SK-N-MC (cell line): ENCODE measurements around the gene LRRC4C.

Experiments
- EZH2 ChIP-seq: fragments of 200-600 bp; sonication (generic); IDR thresholded peaks from one replicate; pipeline ENCODE4 v1.6.1; 2017; ENCODE audit warnings: antibody characterized with exemption
- FOXP2 ChIP-seq: optimal IDR thresholded peaks from 2 replicates; pipeline ENCODE3; 2011; ENCODE audit warnings: mild to moderate bottlenecking, moderate library complexity; ENCODE audit not compliant: insufficient read depth; ENCODE audit errors: extremely low read length, control extremely low read depth
- POLR2AphosphoS5 ChIP-seq: IDR thresholded peaks from 2 replicates; pipeline ENCODE4 v1.6.1; 2012; ENCODE audit warnings: mild to moderate bottlenecking, low read depth, low read length, borderline replicate concordance

- TF ChIP-seq POLR2AphosphoS5 = no peak
- TF ChIP-seq EZH2 = no peak
- no peak for TF ChIP-seq FOXP2
Measured at GRCh38 chr11:41256041-41256440, 203.4 kb downstream of the LRRC4C start.
